ENCODE results near the gene PYCR2. TPM values are rescaled to one million over a fixed set of nuclear protein-coding genes. Genes with fewer than 3 reads are reported as not detected.

Gene PYCR2
- total RNA-seq, 3 donors from 2014 or later: 33.0 to 43.6 (median 38.3) TPM

DNA sequence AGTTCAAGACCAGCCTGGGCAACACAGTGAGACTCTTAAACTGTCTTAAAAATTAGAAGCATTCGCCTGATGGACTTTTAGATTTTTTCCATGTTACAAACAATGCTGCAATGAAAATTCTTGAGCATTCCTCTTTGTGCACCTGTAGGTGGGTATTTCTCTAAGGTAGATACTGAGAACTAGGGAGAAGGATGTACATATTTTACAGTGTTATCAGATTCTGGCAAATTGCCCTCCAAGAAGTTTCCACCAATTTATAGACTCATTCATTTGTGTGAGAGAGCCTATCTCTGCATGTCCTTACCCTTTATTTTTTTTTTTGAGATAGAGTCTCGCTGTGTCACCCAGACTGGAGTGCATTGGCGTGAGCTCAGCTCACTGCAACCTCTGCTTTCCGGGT is 29.3 kb upstream of the PYCR2 start:
- no peaks in the 10 kb centered on the region for H3K9me3 ChIP-seq
- no peaks in the 10 kb centered on the region for H3K4me1 ChIP-seq (ENCODE audit: low read depth)
- H3K36me3 ChIP-seq (ENCODE audit: low read depth): no peaks in the 10 kb centered on the region
- DNase-seq (no peak), ATAC-seq (no peak)
- H3K4me3 ChIP-seq: no peak overlapping the region
- TF ChIP-seq, protein P1, sequence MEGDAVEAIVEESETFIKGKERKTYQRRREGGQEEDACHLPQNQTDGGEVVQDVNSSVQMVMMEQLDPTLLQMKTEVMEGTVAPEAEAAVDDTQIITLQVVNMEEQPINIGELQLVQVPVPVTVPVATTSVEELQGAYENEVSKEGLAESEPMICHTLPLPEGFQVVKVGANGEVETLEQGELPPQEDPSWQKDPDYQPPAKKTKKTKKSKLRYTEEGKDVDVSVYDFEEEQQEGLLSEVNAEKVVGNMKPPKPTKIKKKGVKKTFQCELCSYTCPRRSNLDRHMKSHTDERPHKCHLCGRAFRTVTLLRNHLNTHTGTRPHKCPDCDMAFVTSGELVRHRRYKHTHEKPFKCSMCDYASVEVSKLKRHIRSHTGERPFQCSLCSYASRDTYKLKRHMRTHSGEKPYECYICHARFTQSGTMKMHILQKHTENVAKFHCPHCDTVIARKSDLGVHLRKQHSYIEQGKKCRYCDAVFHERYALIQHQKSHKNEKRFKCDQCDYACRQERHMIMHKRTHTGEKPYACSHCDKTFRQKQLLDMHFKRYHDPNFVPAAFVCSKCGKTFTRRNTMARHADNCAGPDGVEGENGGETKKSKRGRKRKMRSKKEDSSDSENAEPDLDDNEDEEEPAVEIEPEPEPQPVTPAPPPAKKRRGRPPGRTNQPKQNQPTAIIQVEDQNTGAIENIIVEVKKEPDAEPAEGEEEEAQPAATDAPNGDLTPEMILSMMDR (IDR thresholded peaks at IDR 0.05): no peak
- intact Hi-C loops (cut with DNase I, micrococcal nuclease): no loop called here

DNA sequence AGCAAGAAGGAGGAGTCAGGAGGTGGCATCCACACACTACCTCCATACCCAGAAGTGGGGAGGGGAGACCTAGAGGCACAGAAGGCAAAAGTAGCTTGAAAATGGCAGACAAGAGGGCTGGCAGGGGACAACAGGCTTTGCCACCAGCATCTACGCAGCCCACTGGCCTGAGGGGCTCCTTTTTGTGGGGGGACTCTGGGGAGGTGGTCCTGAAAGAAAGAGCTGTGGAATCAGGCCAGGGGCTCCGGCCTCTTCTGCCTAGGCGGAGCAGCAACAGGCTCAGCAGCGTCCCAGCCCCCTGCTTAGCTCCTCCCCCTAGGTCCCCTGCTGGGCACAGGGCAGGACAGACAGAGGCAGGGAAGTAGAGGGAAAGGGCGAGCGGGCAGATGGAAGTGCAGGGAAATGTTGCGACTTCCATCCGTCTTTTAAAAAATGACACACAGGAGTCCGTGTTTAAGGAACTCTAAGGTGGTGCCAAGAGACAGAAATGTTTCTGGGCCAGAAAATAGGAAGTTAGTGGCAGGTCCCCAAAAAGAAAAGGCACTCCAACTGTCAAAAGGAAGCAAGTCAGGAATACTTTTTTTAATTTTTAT is 27.0 kb upstream of the PYCR2 start:
- no peak overlapping the region for H3K4me3 ChIP-seq
- no peak for ATAC-seq
- intact Hi-C loops (cut with DNase I, micrococcal nuclease): no loop called here
- TF ChIP-seq, protein P1 (IDR thresholded peaks at IDR 0.05): no peak
- no peaks in the 10 kb centered on the region for H3K9me3 ChIP-seq
- no peaks in the 10 kb centered on the region for H3K36me3 ChIP-seq (ENCODE audit: low read depth)
- H3K4me1 ChIP-seq (ENCODE audit: low read depth): no peaks in the 10 kb centered on the region
- DNase-seq: no peak

DNA sequence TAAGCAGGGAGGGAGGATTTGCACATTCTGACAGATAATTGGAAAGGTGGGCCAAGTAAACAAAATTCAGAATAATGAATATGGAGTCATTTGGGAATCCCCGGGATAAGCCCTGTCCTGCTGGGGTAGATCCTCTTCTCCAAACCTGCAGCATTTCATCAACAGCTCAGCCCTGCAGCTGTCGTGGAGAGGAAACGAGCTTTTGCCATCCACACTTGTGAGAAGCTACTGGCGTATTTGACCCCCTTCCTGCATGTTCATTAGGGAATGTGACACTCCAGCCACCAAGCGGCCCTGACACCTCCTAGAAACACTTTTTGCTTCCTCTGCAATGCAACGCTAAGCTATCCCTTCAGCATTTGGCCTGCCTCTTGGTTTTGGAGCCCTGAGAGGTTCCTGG is 25.0 kb upstream of the PYCR2 start:
- no peak for DNase-seq
- intact Hi-C loops (cut with DNase I, micrococcal nuclease): no loop called here
- H3K4me1 ChIP-seq (ENCODE audit: low read depth): no peaks in the 10 kb centered on the region
- TF ChIP-seq, protein P1 (IDR thresholded peaks at IDR 0.05): no peak
- no peaks in the 10 kb centered on the region for H3K9me3 ChIP-seq
- ATAC-seq: no peak
- H3K4me3 ChIP-seq: no peak overlapping the region
- no peaks in the 10 kb centered on the region for H3K36me3 ChIP-seq (ENCODE audit: low read depth)

DNA sequence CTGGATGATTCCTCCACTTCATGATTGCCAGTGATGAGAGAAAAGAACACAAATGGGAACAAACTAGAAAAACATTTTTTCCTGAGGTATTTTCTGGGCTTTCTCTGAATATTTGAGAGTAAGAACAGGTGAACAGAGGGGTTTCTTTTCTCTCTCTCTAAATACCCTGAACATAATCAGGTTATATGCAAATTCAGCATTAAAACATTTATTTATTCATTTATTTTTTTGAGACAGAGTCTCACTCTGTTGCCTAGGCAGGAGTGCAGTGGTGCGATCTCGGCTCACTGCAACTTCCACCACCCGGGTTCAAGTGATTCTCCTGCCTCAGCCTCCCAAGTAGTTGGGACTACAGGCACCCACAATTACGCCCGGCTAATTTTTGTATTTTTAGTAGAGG is 22.8 kb upstream of the PYCR2 start:
- ATAC-seq (no peak), DNase-seq (no peak)
- Histone ChIP-seq H3K4me3 (no peak overlapping the region), H3K36me3 (ENCODE audit: low read depth) (no peaks in the 10 kb centered on the region), H3K9me3 (no peaks in the 10 kb centered on the region), H3K4me1 (ENCODE audit: low read depth) (no peaks in the 10 kb centered on the region)
- TF ChIP-seq, protein P1 (IDR thresholded peaks at IDR 0.05): no peak
- intact Hi-C loops (cut with DNase I, micrococcal nuclease): no loop called here

DNA sequence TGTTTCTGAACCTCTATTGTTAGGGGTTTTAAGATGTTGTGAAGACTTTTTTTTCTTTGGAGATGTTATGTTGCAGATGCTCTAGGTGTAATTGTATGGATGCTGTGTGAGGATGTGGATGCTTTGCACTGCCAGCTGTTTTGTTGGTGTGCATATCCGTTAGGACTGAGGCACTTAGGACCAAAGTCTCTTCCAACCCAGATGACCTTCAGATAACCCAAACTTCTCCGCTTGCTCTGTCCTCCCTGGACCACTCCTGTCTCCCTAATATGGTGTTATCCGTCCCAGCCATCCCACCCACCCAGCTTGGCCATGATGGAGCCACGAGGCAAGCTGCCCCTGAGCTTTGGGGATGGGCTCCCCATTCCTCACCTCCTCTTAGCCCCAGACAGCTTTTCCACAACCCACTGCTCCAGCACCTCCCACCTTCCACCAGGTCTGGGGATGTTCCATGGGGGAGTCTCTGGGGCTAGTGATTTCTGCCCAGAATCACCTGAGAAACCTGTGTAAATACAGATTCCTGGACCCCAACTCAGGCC is 22.1 kb upstream of the PYCR2 start:
- no peak overlapping the region for H3K4me3 ChIP-seq

More for the DNA sequence above, 22.1 kb upstream of the PYCR2 start:
- ATAC-seq (no peak), DNase-seq (no peak)
- Histone ChIP-seq H3K9me3 (no peaks in the 10 kb centered on the region), H3K4me1 (ENCODE audit: low read depth) (no peaks in the 10 kb centered on the region), H3K36me3 (ENCODE audit: low read depth) (no peaks in the 10 kb centered on the region)
- intact Hi-C loops (cut with DNase I, micrococcal nuclease): no loop called here
- TF ChIP-seq, protein P1 (IDR thresholded peaks at IDR 0.05): no peak
